Ovary (tissue), 9 donors: ENCODE data around the gene PCARE. TPM values are rescaled to one million over a fixed set of nuclear protein-coding genes. Genes with fewer than 3 reads are reported as not detected.

Experiments
- DNase-seq, 5 donors: peaks; one replicate each; pipeline ENCODE4 v3.0.0-alpha.2; 2019 to 2020
- H3K27ac ChIP-seq, 2 donors: fragments of 200-600 bp; one replicate each; pipeline versions ENCODE4 v1.5.1 to v1.8.0; 2019 to 2022
- H3K27me3 ChIP-seq: fragments of 200-600 bp; one replicate; pipeline ENCODE4 v1.8.0; 2022
- H3K36me3 ChIP-seq: fragments of 200-600 bp; sonication (generic); one replicate; pipeline ENCODE4 v1.5.1; 2019
- H3K4me1 ChIP-seq: one replicate; pipeline ENCODE4 v1.8.1; 2013; ENCODE audit warnings: mild to moderate bottlenecking, moderate library complexity; ENCODE audit not compliant: insufficient read depth
- H3K4me3 ChIP-seq: fragments of 200-600 bp; sonication (generic); one replicate; pipeline ENCODE4 v1.5.1; 2017
- H3K9me3 ChIP-seq, 2 donors: fragments of 200-600 bp in 1 of 2; sonication (generic) in 1 of 2; one replicate each; pipeline versions ENCODE4 v1.5.1 to v1.8.1; 2013 to 2019; ENCODE audit warnings: mild to moderate bottlenecking in 1 of 2, moderate library complexity in 1 of 2
- CTCF ChIP-seq, 3 donors: fragments of 450-650 bp in 2 of 3; fragments of 200-600 bp in 1 of 3; IDR thresholded peaks; one replicate each; pipeline versions ENCODE4 v1.5.1 to v1.8.0; 2016 to 2022; ENCODE audit warnings: antibody characterized with exemption in 3 of 3, mild to moderate bottlenecking in 1 of 3
- EP300 ChIP-seq: sonication (generic); formaldehyde crosslinking; IDR thresholded peaks from one replicate; pipeline ENCODE4 v1.6.1; 2017; ENCODE audit warnings: antibody characterized with exemption
- POLR2A ChIP-seq: fragments of 450-650 bp; IDR thresholded peaks from one replicate; pipeline ENCODE4 v1.6.1; 2017; ENCODE audit warnings: antibody characterized with exemption, mild to moderate bottlenecking, moderate library complexity
- WGBS, 3 donors: extraction: QIAGEN DNeasy Blood & Tissue Kit in 1 of 3; methylation state at CpG; one replicate each; pipeline versions ENCODE4 v1.1.5 to v1.1.7; 2013 to 2017; 5-methylcytosine and 5-hydroxymethylcytosine counted together
- intact Hi-C, 4 donors: fragments of 100-400 bp; cut with DNase I; formaldehyde crosslinking; loops; one replicate each; pipeline versions ENCODE4 v1.11.0 to v1.15.1; 2022 to 2023
- polyA plus RNA-seq, 2 donors: library from polyadenylated mRNA; stranded (reverse); fragments of 200-250 nt in 1 of 2; fragments of 350-450 nt in 1 of 2; fragmentation: Illumina TruSeq in 1 of 2; extraction: RNeasy Lipid Tissue Mini Kit (QIAGEN cat#74804) in 1 of 2; gene quantifications; one replicate each; pipeline ENCODE4 v1.2.3, GENCODE V29; 2013 to 2014
- total RNA-seq, 7 donors: library from RNA; depleted of rRNA in 2 of 7; stranded (reverse); fragments of >200 nt in 2 of 7; fragmentation: NEBNext Ultra II Directional in 3 of 7; extraction: Animal tissue kit (Norgen Biotek cat#: 25700) in 3 of 7; gene quantifications; one replicate each; pipeline versions ENCODE4 v1.1.0 to v1.2.4, GENCODE V29; 2016 to 2023
- donor health status: DM: no; HTN: no; CAD: no; lungs with moderate emphysema.
- donor health status: DM: no; HTN: no; CAD: no.
- donor health status: Bipolar disorder and iron deficiency.
- donor health status: DM: yes; HTN: yes; CAD: no.
- donor health status: DM: no; HTN: no; CAD: no.
- donor health status: DM: yes; HTN: yes; CAD: no.

PCARE gene
- total and polyA plus RNA-seq, 9 donors, result 0.08 to 0.50 (median 0.20) TPM

- Histone ChIP-seq H3K27ac (no peak overlapping the region), H3K4me1 (no peaks in the 10 kb centered on the region), H3K9me3 (no peaks in the 10 kb centered on the region), H3K27me3 (no peaks in the 10 kb centered on the region), H3K4me3 (no peak overlapping the region), H3K36me3 (no peaks in the 10 kb centered on the region)
- intact Hi-C loops, result no loop called here
- TF ChIP-seq POLR2A, result no peak
- no peak for TF ChIP-seq CTCF (IDR thresholded peaks at IDR 0.05)
- TF ChIP-seq EP300, result no peak
- peak in 1 of 5 donors; percentile 17 for DNase-seq
- 83 to 88% (median 86%) methylated on average over 7 of the region's 7 CpGs for WGBS, 3 donors
Observed at GRCh38 chr2:29053223-29053622, 21.1 kb downstream of the PCARE start.

GRCh38 chr2:29052807-29053206, 21.5 kb downstream of the PCARE start:
- intact Hi-C loops, result no loop called here
- 84 to 88% (median 84%) methylated on average over 6 of the region's 6 CpGs for WGBS, 3 donors
- TF ChIP-seq POLR2A (no peak), CTCF (IDR thresholded peaks at IDR 0.05) (no peak), EP300 (no peak)
- no peak overlapping the region for H3K27ac ChIP-seq
- H3K4me3 ChIP-seq, result no peak overlapping the region
- no peaks in the 10 kb centered on the region for H3K9me3 ChIP-seq
- H3K36me3 ChIP-seq, result no peaks in the 10 kb centered on the region
- H3K27me3 ChIP-seq, result no peaks in the 10 kb centered on the region
- DNase-seq, result peak in 1 of 5 donors; percentile 17
- H3K4me1 ChIP-seq, result no peaks in the 10 kb centered on the region

- no peaks in the 10 kb centered on the region for H3K36me3 ChIP-seq
- no peaks in the 10 kb centered on the region for H3K9me3 ChIP-seq
- H3K27ac ChIP-seq, result no peak overlapping the region
- no peaks in the 10 kb centered on the region for H3K4me1 ChIP-seq
- H3K4me3 ChIP-seq, result no peak overlapping the region
- H3K27me3 ChIP-seq, result no peaks in the 10 kb centered on the region
- WGBS, 3 donors, result 92 to 97% (median 97%) methylated on average over 12 of the region's 12 CpGs
- TF ChIP-seq EP300, result no peak
- no peak for TF ChIP-seq CTCF (IDR thresholded peaks at IDR 0.05)
- TF ChIP-seq POLR2A, result no peak
- no peak for DNase-seq
- intact Hi-C loops, result no loop called here
Observed at GRCh38 chr2:29051730-29052129, 22.6 kb downstream of the PCARE start.

GRCh38 chr2:29050591-29050990, 23.7 kb downstream of the PCARE start:
- Histone ChIP-seq H3K4me1 (no peaks in the 10 kb centered on the region), H3K9me3 (no peaks in the 10 kb centered on the region), H3K36me3 (no peaks in the 10 kb centered on the region), H3K4me3 (no peak overlapping the region), H3K27ac (no peak overlapping the region), H3K27me3 (no peaks in the 10 kb centered on the region)
- 87 to 92% (median 90%) methylated on average over 8 of the region's 8 CpGs for WGBS, 3 donors
- intact Hi-C loops, result no loop called here
- TF ChIP-seq EP300 (no peak), POLR2A (no peak), CTCF (IDR thresholded peaks at IDR 0.05) (no peak)
- no peak for DNase-seq
